Lower leg skin (tissue), 3 donors: Measurements from ENCODE around the gene SLC36A3.

Experiments
- CTCF ChIP-seq, 3 donors: fragments of 450-650 bp; IDR thresholded peaks; one replicate each; pipeline ENCODE4 v1.5.1; 2016; ENCODE audit warnings: antibody characterized with exemption in 3 of 3, mild to moderate bottlenecking in 3 of 3, moderate library complexity in 2 of 3
- POLR2A ChIP-seq, 2 donors: fragments of 450-650 bp; IDR thresholded peaks; one replicate each; pipeline ENCODE4 v1.6.1; 2016 to 2017; ENCODE audit warnings: antibody characterized with exemption in 2 of 2, mild to moderate bottlenecking in 1 of 2, moderate library complexity in 1 of 2

DNA sequence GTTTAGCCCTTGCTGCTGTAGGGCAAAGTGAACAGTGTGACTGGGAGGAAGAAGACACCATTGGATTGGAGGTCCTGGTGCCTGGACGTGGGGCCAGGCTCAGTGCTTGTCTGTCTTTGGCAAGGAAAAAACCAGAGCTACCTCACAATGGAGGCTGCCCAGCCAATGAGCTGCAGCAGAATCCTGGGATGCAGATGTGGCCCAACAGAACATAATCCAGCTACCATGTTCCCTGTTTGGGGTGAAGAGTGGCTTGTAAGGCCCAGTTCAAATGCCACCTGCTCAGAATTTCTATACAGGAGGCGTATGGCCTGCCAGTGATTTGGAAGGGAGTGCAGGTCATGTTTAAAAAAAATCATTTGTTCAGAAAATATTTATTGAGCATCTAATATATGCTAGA is at the start of gene SLC36A3:
- TF ChIP-seq CTCF (IDR thresholded peaks at IDR 0.05) = no peak
- TF ChIP-seq POLR2A (IDR thresholded peaks at IDR 0.05) = no peak
